ENCODE results near the gene PANK2.
"Not testable (repeated sequence)": the region's sequence is repeated elsewhere in the genome, so short reads cannot be mapped to it uniquely, and the experiment has no call there.

The PANK2 gene

GRCh38 chr20:3933218-3933617 is 44.0 kb downstream of the PANK2 start:
- DNase-seq: no peak
- H3K9me3 ChIP-seq (ENCODE audit: control insufficient read depth, low read length): no peaks in the 10 kb centered on the region
- peak overlapping the region; percentile 56 for H3K4me3 ChIP-seq (ENCODE audit: insufficient read depth, low read depth, low read length, poor library complexity, severe bottlenecking)
- H3K27ac ChIP-seq (ENCODE audit: insufficient read depth, low read length, poor library complexity, severe bottlenecking): peak overlapping the region; percentile 49
- no peaks in the 10 kb centered on the region for H3K27me3 ChIP-seq (replicated peaks; ENCODE audit: control insufficient read depth, insufficient read depth, low read length, poor library complexity, severe bottlenecking)
- H3K36me3 ChIP-seq (ENCODE audit: control insufficient read depth, insufficient read depth, low read length): no peaks in the 10 kb centered on the region
- peaks cover 5% of the 10 kb centered on the region for H3K4me1 ChIP-seq (ENCODE audit: control insufficient read depth, insufficient read depth, low read length, poor library complexity, severe bottlenecking)

- no peak overlapping the region for H3K27ac ChIP-seq (ENCODE audit: insufficient read depth, low read length, poor library complexity, severe bottlenecking)
- H3K4me1 ChIP-seq (ENCODE audit: control insufficient read depth, insufficient read depth, low read length, poor library complexity, severe bottlenecking): peaks cover 5% of the 10 kb centered on the region
- no peak overlapping the region for H3K4me3 ChIP-seq (ENCODE audit: insufficient read depth, low read depth, low read length, poor library complexity, severe bottlenecking)
- H3K9me3 ChIP-seq (ENCODE audit: control insufficient read depth, low read length): no peaks in the 10 kb centered on the region
- no peak for DNase-seq
- H3K36me3 ChIP-seq (ENCODE audit: control insufficient read depth, insufficient read depth, low read length): no peaks in the 10 kb centered on the region
- H3K27me3 ChIP-seq (replicated peaks; ENCODE audit: control insufficient read depth, insufficient read depth, low read length, poor library complexity, severe bottlenecking): no peaks in the 10 kb centered on the region
Observed at GRCh38 chr20:3934624-3935023, 45.4 kb downstream of the PANK2 start.

DNA sequence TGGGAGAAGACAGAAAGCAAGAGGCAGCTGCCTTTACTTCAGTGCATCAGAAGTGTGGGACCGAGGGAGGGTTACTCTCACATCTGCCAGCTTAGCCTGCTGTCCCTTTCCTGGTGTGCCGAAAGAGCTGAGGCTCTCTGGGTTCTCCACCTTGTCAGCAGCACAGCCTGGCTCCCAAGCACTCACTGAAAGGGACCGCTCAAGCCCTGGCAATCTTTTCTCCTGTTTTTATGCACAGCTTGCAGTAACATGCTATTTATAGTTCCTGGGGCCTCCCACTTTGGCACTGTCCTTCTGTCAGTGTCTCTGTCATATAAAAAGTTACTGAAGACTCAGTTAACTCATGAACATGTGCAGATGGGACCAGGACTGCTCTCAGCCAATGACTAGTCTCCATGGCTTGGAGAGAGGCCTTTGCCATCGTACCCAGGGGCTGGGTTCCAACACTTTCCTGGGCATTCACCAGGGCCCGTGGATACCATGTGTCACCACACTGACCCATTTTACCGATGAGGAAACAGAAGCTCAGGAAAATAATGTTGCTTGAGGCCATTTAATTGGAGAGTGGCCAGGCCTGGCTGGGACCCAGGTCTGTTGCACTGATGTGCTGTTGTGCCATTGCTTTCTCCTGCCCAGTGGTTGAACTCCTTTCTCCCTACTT is 46.2 kb downstream of the PANK2 start:
- Histone ChIP-seq H3K27ac (ENCODE audit: insufficient read depth, low read length, poor library complexity, severe bottlenecking) (no peak overlapping the region), H3K9me3 (ENCODE audit: control insufficient read depth, low read length) (no peaks in the 10 kb centered on the region), H3K27me3 (replicated peaks; ENCODE audit: control insufficient read depth, insufficient read depth, low read length, poor library complexity, severe bottlenecking) (no peaks in the 10 kb centered on the region), H3K4me1 (ENCODE audit: control insufficient read depth, insufficient read depth, low read length, poor library complexity, severe bottlenecking) (peaks cover 5% of the 10 kb centered on the region), H3K36me3 (ENCODE audit: control insufficient read depth, insufficient read depth, low read length) (no peaks in the 10 kb centered on the region), H3K4me3 (ENCODE audit: insufficient read depth, low read depth, low read length, poor library complexity, severe bottlenecking) (no peak overlapping the region)
- DNase-seq: no peak

DNA sequence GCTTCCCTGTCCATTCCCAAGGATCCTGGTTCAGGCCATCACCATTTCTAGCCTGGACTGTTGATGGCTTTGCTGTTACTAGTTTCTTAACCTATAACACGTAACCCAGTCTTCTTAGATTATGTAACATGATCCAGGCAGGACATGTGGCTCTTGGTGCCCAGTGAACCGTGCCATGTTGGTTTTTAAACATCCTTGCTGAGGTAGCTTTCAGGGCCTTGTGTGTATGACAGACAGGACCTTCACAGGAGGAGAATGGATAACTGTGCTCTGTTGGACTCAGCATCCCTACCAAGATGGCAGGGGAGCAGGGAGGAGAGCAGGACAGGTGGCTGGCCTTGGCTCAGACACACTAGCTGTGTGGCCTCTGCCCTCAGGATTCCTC is 46.8 kb downstream of the PANK2 start:
- no peak for DNase-seq
- no peak overlapping the region for H3K4me3 ChIP-seq (ENCODE audit: insufficient read depth, low read depth, low read length, poor library complexity, severe bottlenecking)
- H3K9me3 ChIP-seq (ENCODE audit: control insufficient read depth, low read length): no peaks in the 10 kb centered on the region
- H3K4me1 ChIP-seq (ENCODE audit: control insufficient read depth, insufficient read depth, low read length, poor library complexity, severe bottlenecking): peaks cover 5% of the 10 kb centered on the region
- H3K36me3 ChIP-seq (ENCODE audit: control insufficient read depth, insufficient read depth, low read length): no peaks in the 10 kb centered on the region
- H3K27ac ChIP-seq (ENCODE audit: insufficient read depth, low read length, poor library complexity, severe bottlenecking): no peak overlapping the region
- no peaks in the 10 kb centered on the region for H3K27me3 ChIP-seq (replicated peaks; ENCODE audit: control insufficient read depth, insufficient read depth, low read length, poor library complexity, severe bottlenecking)

DNA sequence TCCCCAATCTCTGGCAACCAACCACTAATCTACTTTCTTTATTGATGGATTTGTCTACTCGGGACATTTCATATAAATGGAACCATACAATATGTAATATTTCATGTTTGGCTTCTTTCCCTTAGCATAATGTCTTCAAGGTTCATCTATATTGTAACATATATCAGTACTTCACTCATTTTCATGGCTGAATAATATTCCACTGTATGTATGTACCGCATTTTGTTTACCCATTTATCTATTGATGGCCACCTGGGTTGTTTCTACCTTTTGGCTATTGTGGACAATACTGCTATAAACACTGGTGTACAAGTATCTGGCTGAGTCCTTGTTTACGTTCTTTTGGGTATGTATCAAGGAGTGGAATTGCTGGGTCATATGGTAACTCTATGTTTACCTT is 48.4 kb downstream of the PANK2 start:
- H3K4me1 ChIP-seq (ENCODE audit: control insufficient read depth, insufficient read depth, low read length, poor library complexity, severe bottlenecking): peaks cover 5% of the 10 kb centered on the region
- H3K27me3 ChIP-seq (replicated peaks; ENCODE audit: control insufficient read depth, insufficient read depth, low read length, poor library complexity, severe bottlenecking): no peaks in the 10 kb centered on the region
- H3K4me3 ChIP-seq (ENCODE audit: insufficient read depth, low read depth, low read length, poor library complexity, severe bottlenecking): no peak overlapping the region
- no peaks in the 10 kb centered on the region for H3K9me3 ChIP-seq (ENCODE audit: control insufficient read depth, low read length)
- H3K36me3 ChIP-seq (ENCODE audit: control insufficient read depth, insufficient read depth, low read length): no peaks in the 10 kb centered on the region
- no peak for DNase-seq
- H3K27ac ChIP-seq (ENCODE audit: insufficient read depth, low read length, poor library complexity, severe bottlenecking): no peak overlapping the region

GRCh38 chr20:3940905-3941304 is 51.7 kb downstream of the PANK2 start:
- Histone ChIP-seq H3K27me3 (replicated peaks; ENCODE audit: control insufficient read depth, insufficient read depth, low read length, poor library complexity, severe bottlenecking) (no peaks in the 10 kb centered on the region), H3K27ac (ENCODE audit: insufficient read depth, low read length, poor library complexity, severe bottlenecking) (no peak overlapping the region), H3K36me3 (ENCODE audit: control insufficient read depth, insufficient read depth, low read length) (no peaks in the 10 kb centered on the region), H3K4me3 (ENCODE audit: insufficient read depth, low read depth, low read length, poor library complexity, severe bottlenecking) (no peak overlapping the region), H3K4me1 (ENCODE audit: control insufficient read depth, insufficient read depth, low read length, poor library complexity, severe bottlenecking) (no peaks in the 10 kb centered on the region), H3K9me3 (ENCODE audit: control insufficient read depth, low read length) (no peaks in the 10 kb centered on the region)
- no peak for DNase-seq

- not testable (repeated sequence) for H3K36me3 ChIP-seq (ENCODE audit: control insufficient read depth, insufficient read depth, low read length); H3K9me3 ChIP-seq (ENCODE audit: control insufficient read depth, low read length); H3K27me3 ChIP-seq (replicated peaks; ENCODE audit: control insufficient read depth, insufficient read depth, low read length, poor library complexity, severe bottlenecking); H3K27ac ChIP-seq (ENCODE audit: insufficient read depth, low read length, poor library complexity, severe bottlenecking); H3K4me3 ChIP-seq (ENCODE audit: insufficient read depth, low read depth, low read length, poor library complexity, severe bottlenecking); H3K4me1 ChIP-seq (ENCODE audit: control insufficient read depth, insufficient read depth, low read length, poor library complexity, severe bottlenecking); DNase-seq
Observed at GRCh38 chr20:3946666-3947065, 57.5 kb downstream of the PANK2 start.

- Histone ChIP-seq H3K27ac (ENCODE audit: insufficient read depth, low read length, poor library complexity, severe bottlenecking) (no peak overlapping the region), H3K27me3 (replicated peaks; ENCODE audit: control insufficient read depth, insufficient read depth, low read length, poor library complexity, severe bottlenecking) (no peaks in the 10 kb centered on the region), H3K4me3 (ENCODE audit: insufficient read depth, low read depth, low read length, poor library complexity, severe bottlenecking) (no peak overlapping the region), H3K36me3 (ENCODE audit: control insufficient read depth, insufficient read depth, low read length) (no peaks in the 10 kb centered on the region), H3K4me1 (ENCODE audit: control insufficient read depth, insufficient read depth, low read length, poor library complexity, severe bottlenecking) (no peaks in the 10 kb centered on the region), H3K9me3 (ENCODE audit: control insufficient read depth, low read length) (no peaks in the 10 kb centered on the region)
- no peak for DNase-seq
Observed at GRCh38 chr20:3964719-3965118, 75.5 kb downstream of the PANK2 start.

- no peak overlapping the region for H3K4me3 ChIP-seq (ENCODE audit: insufficient read depth, low read depth, low read length, poor library complexity, severe bottlenecking)
- no peaks in the 10 kb centered on the region for H3K9me3 ChIP-seq (ENCODE audit: control insufficient read depth, low read length)
- DNase-seq: no peak
- no peaks in the 10 kb centered on the region for H3K36me3 ChIP-seq (ENCODE audit: control insufficient read depth, insufficient read depth, low read length)
- H3K27ac ChIP-seq (ENCODE audit: insufficient read depth, low read length, poor library complexity, severe bottlenecking): no peak overlapping the region
- no peaks in the 10 kb centered on the region for H3K27me3 ChIP-seq (replicated peaks; ENCODE audit: control insufficient read depth, insufficient read depth, low read length, poor library complexity, severe bottlenecking)
- no peaks in the 10 kb centered on the region for H3K4me1 ChIP-seq (ENCODE audit: control insufficient read depth, insufficient read depth, low read length, poor library complexity, severe bottlenecking)
Observed at GRCh38 chr20:3966571-3966970, 77.4 kb downstream of the PANK2 start.

- H3K27me3 ChIP-seq (replicated peaks; ENCODE audit: control insufficient read depth, insufficient read depth, low read length, poor library complexity, severe bottlenecking): no peaks in the 10 kb centered on the region
- H3K36me3 ChIP-seq (ENCODE audit: control insufficient read depth, insufficient read depth, low read length): no peaks in the 10 kb centered on the region
- DNase-seq: no peak
- no peak overlapping the region for H3K27ac ChIP-seq (ENCODE audit: insufficient read depth, low read length, poor library complexity, severe bottlenecking)
- no peaks in the 10 kb centered on the region for H3K4me1 ChIP-seq (ENCODE audit: control insufficient read depth, insufficient read depth, low read length, poor library complexity, severe bottlenecking)
- H3K9me3 ChIP-seq (ENCODE audit: control insufficient read depth, low read length): no peaks in the 10 kb centered on the region
- no peak overlapping the region for H3K4me3 ChIP-seq (ENCODE audit: insufficient read depth, low read depth, low read length, poor library complexity, severe bottlenecking)
Observed at GRCh38 chr20:3970016-3970415, 80.8 kb downstream of the PANK2 start.
